HepG2 (cell line): ENCODE measurements around the gene SCN4B. TPM values are rescaled to one million over a fixed set of nuclear protein-coding genes. Genes with fewer than 3 reads are reported as not detected.

Experiments used
- ATAC-seq: fragments of 200-7000 bp; cut with Tn5 transposase; 3 replicates; pipeline ENCODE4 v1.9.1; 2020; ENCODE audit warnings: mild to moderate bottlenecking, moderate library complexity
- BruUV-seq: library from RNA; stranded (reverse); fragments of 400-500 nt; replicated peaks from 2 replicates; lab custom pipeline; 2021; lab: Mats Ljungman, UMichigan
- CTCF ChIA-PET: fragments of 300-600 bp; formaldehyde crosslinking; extraction: SDS; loops from one replicate; lab custom pipeline; 2021; ENCODE audit warnings: low total read pairs, inconsistent platforms, low intra/inter-chr PET ratio; lab: Yijun Ruan, JAX
- POLR2A ChIA-PET: fragments of 350-600 bp; sonication (Branson Sonifier 250); formaldehyde crosslinking; loops from one replicate; lab custom pipeline; 2020; ENCODE audit warnings: antibody characterized with exemption, inconsistent platforms; lab: Yijun Ruan, JAX
- DNase-seq: peaks from one replicate; pipeline ENCODE4 v3.0.0-alpha.2; 2015; ENCODE audit warnings: low spot score
- FAIRE-seq: peaks from 3 replicates; lab custom pipeline; 2011; peaks lifted over from hg19 to GRCh38; lab: Jason Lieb, UNC
- H2AFZ ChIP-seq: one replicate; pipeline ENCODE4 v1.6.1; 2011; ENCODE audit warnings: low read length, inconsistent platforms
- H3K27ac ChIP-seq: fragments of 300-600 bp; 3 replicates; pipeline ENCODE4 v1.8.0; 2011; ENCODE audit warnings: mixed run types, mild to moderate bottlenecking, mixed read lengths, low read length, inconsistent platforms; ENCODE audit not compliant: insufficient read depth; ENCODE audit errors: extremely low read length
- H3K27me3 ChIP-seq, 2 experiments: fragments of 200-600 bp in 1 of 2; 2 replicates in 1 of 2; 3 replicates in 1 of 2; pipeline versions ENCODE4 v1.6.0 to v1.8.0; 2011; ENCODE audit warnings: low read length in 2 of 2, mild to moderate bottlenecking in 2 of 2, moderate library complexity in 2 of 2, inconsistent platforms in 1 of 2; ENCODE audit not compliant: insufficient read depth in 2 of 2, control insufficient read depth in 1 of 2
- H3K36me3 ChIP-seq, 2 experiments: fragments of 200-600 bp in 1 of 2; replicated peaks in 1 of 2; 2 replicates in 1 of 2; 3 replicates in 1 of 2; pipeline versions ENCODE4 v1.5.1 to v1.8.0; 2011; ENCODE audit warnings: low read length in 2 of 2, inconsistent platforms in 1 of 2; ENCODE audit not compliant: insufficient read depth in 2 of 2, control insufficient read depth in 1 of 2
- H3K4me1 ChIP-seq: 2 replicates; pipeline ENCODE4 v1.5.1; 2012; ENCODE audit warnings: low read length, inconsistent platforms; ENCODE audit not compliant: insufficient read depth
- H3K4me2 ChIP-seq: 2 replicates; pipeline ENCODE4 v1.6.0; 2011; ENCODE audit warnings: low read depth, low read length, inconsistent platforms
- H3K4me3 ChIP-seq, 3 experiments: fragments of 200-600 bp in 1 of 3; sonication (generic), shearing (Covaris generic) in 1 of 3; replicated peaks in 1 of 3; 2 replicates each; pipeline ENCODE4 v1.5.1; 2011 to 2016; ENCODE audit warnings: low read length in 3 of 3, inconsistent platforms in 2 of 3, low read depth in 2 of 3, mild to moderate bottlenecking in 2 of 3, control low read depth in 1 of 3, mixed read lengths in 1 of 3; ENCODE audit not compliant: insufficient read depth in 1 of 3
- H3K79me2 ChIP-seq: one replicate; pipeline ENCODE4 v1.6.1; 2011; ENCODE audit warnings: low read length, inconsistent platforms; ENCODE audit not compliant: insufficient read depth
- H3K9ac ChIP-seq: 2 replicates; pipeline ENCODE4 v1.6.0; 2011; ENCODE audit warnings: mild to moderate bottlenecking, low read depth, low read length, inconsistent platforms; ENCODE audit not compliant: insufficient read depth
- H3K9me3 ChIP-seq: 2 replicates; pipeline ENCODE4 v1.5.1; 2012; ENCODE audit warnings: mild to moderate bottlenecking, low read length
- H4K20me1 ChIP-seq: 2 replicates; pipeline ENCODE4 v1.6.0; 2011; ENCODE audit warnings: inconsistent platforms, mild to moderate bottlenecking, low read length, moderate library complexity; ENCODE audit not compliant: insufficient read depth
- HNRNPK ChIP-seq: fragments of 200-400 bp; formaldehyde crosslinking; IDR thresholded peaks from 2 replicates; pipeline ENCODE4 v1.6.1; 2018; ENCODE audit warnings: low read length, low read depth, moderate library complexity, mild to moderate bottlenecking; ENCODE audit not compliant: poor library complexity, severe bottlenecking
- MED8 ChIP-seq: sonication (generic); formaldehyde crosslinking; IDR thresholded peaks from 2 replicates; pipeline ENCODE4 v1.8.1; 2023; ENCODE audit warnings: mild to moderate bottlenecking, missing genetic modification reagents; ENCODE audit not compliant: insufficient replicate concordance
- MXD1 ChIP-seq: sonication (generic); formaldehyde crosslinking; IDR thresholded peaks from 2 replicates; pipeline ENCODE4 v1.4.0; 2020; ENCODE audit warnings: mild to moderate bottlenecking, missing genetic modification reagents
- NRL ChIP-seq: sonication (generic); formaldehyde crosslinking; IDR thresholded peaks from 2 replicates; pipeline ENCODE4 v1.5.0; 2020; ENCODE audit warnings: missing genetic modification reagents, mild to moderate bottlenecking, moderate library complexity, borderline replicate concordance
- TFDP1 ChIP-seq: IDR thresholded peaks from 2 replicates; pipeline ENCODE4 v1.6.1; 2016; ENCODE audit warnings: missing compliant biosample characterization, missing genetic modification reagents, borderline replicate concordance
- ZNF646 ChIP-seq: sonication (generic); formaldehyde crosslinking; IDR thresholded peaks from 2 replicates; pipeline ENCODE4 v1.9.0; 2021; ENCODE audit warnings: mild to moderate bottlenecking, missing genetic modification reagents
- WGBS: methylation state at CpG from one replicate; pipeline ENCODE4 v1.1.6; 2017; ENCODE audit warnings: low lambda C conversion rate; 5-methylcytosine and 5-hydroxymethylcytosine counted together
- in situ Hi-C: cut with HindIII; loops from 2 replicates; pipeline ENCODE4 v1.10.0; 2017; ENCODE audit warnings: low pct_unique_long_range_greater_than_20kb; ENCODE audit not compliant: extremely low pct_ligation_motif_present
- intact Hi-C: fragments of 100-400 bp; cut with micrococcal nuclease; formaldehyde crosslinking; loops from one replicate; pipeline ENCODE4 v1.10.0; 2022; ENCODE audit not compliant: unreplicated experiment
- polyA plus RNA-seq, 8 experiments: library from polyadenylated mRNA; depleted of rRNA in 3 of 8; stranded (reverse) in 7 of 8; unstranded in 1 of 8; fragments of >200 nt; fragmentation: Illumina TruSeq in 4 of 8; extraction: Trizol in 4 of 8; gene quantifications; 2 replicates each; pipeline versions ENCODE4 v1.2.1 to v1.2.3, GENCODE V29; 2011 to 2016; ENCODE audit warnings: low read depth in 4 of 8, missing spikeins in 1 of 8, mixed read lengths in 1 of 8; ENCODE audit not compliant: insufficient read depth in 1 of 8
- total RNA-seq, 5 experiments: library from RNA; depleted of rRNA; stranded (reverse); fragments of >200 nt; fragmentation: Illumina TruSeq; extraction: Trizol; gene quantifications; 2 replicates each; pipeline ENCODE4 v1.2.3, GENCODE V29; 2016; ENCODE audit warnings: low read depth in 1 of 5
- TF ChIP-seq, protein P1 (sequence below): sonication (generic); formaldehyde crosslinking; IDR thresholded peaks from 2 replicates; pipeline ENCODE4 v1.4.0; 2020; ENCODE audit warnings: missing genetic modification reagents

Gene SCN4B
- total and polyA plus RNA-seq, 2 of the 13 experiments (the other 11 are each of a cell fraction or from before 2014, with no cell fraction given): 0.04 to 0.29 TPM

GRCh38 chr11:118175993-118176777 is 23.6 kb upstream of the SCN4B start, which contains the start of gene SCN2B:
SCN2B (minus strand) TSS chr11:118176639; CDS start chr11:118176431, 208 bp downstream.
- Histone ChIP-seq H3K27ac (no peak within 1 kb of the TSS), H3K9ac (no peak within 1 kb of the TSS), H3K4me3 (peak within 1 kb of the TSS in 1 of 3 experiments; percentile 7; a peak in 2 of 6 replicates), H3K4me1 (peaks cover 51% of the 10 kb centered on the region), H2AFZ (no peak within 1 kb of the TSS), H3K9me3 (no peaks in the 10 kb centered on the region), H3K36me3 (no peaks in the 10 kb centered on the region), H3K27me3 (peaks cover 1 to 19% of the 10 kb centered on the region in 2 experiments; a peak in 2 of 5 replicates), H3K4me2 (peak within 1 kb of the TSS; percentile 62), H4K20me1 (no peaks in the 10 kb centered on the region), H3K79me2 (no peaks in the 10 kb centered on the region)
- ChIA-PET POLR2A (no interaction called here), CTCF (no interaction called here)
- no peak for DNase-seq
- ATAC-seq: no peak
- intact Hi-C loops: no loop called here
- no peak for FAIRE-seq
- WGBS: 51% methylated on average over 14 of the region's 14 CpGs
- no TSS peak for BruUV-seq
- in situ Hi-C loops: no loop called here
- TF ChIP-seq MED8 (CRISPR knock-in tag) (no peak), NRL (CRISPR knock-in tag) (no peak), MXD1 (CRISPR knock-in tag) (no peak), TFDP1 (CRISPR knock-in tag) (no peak), HNRNPK (peak; percentile 22), ZNF646 (no peak)
- TF ChIP-seq, protein P1, sequence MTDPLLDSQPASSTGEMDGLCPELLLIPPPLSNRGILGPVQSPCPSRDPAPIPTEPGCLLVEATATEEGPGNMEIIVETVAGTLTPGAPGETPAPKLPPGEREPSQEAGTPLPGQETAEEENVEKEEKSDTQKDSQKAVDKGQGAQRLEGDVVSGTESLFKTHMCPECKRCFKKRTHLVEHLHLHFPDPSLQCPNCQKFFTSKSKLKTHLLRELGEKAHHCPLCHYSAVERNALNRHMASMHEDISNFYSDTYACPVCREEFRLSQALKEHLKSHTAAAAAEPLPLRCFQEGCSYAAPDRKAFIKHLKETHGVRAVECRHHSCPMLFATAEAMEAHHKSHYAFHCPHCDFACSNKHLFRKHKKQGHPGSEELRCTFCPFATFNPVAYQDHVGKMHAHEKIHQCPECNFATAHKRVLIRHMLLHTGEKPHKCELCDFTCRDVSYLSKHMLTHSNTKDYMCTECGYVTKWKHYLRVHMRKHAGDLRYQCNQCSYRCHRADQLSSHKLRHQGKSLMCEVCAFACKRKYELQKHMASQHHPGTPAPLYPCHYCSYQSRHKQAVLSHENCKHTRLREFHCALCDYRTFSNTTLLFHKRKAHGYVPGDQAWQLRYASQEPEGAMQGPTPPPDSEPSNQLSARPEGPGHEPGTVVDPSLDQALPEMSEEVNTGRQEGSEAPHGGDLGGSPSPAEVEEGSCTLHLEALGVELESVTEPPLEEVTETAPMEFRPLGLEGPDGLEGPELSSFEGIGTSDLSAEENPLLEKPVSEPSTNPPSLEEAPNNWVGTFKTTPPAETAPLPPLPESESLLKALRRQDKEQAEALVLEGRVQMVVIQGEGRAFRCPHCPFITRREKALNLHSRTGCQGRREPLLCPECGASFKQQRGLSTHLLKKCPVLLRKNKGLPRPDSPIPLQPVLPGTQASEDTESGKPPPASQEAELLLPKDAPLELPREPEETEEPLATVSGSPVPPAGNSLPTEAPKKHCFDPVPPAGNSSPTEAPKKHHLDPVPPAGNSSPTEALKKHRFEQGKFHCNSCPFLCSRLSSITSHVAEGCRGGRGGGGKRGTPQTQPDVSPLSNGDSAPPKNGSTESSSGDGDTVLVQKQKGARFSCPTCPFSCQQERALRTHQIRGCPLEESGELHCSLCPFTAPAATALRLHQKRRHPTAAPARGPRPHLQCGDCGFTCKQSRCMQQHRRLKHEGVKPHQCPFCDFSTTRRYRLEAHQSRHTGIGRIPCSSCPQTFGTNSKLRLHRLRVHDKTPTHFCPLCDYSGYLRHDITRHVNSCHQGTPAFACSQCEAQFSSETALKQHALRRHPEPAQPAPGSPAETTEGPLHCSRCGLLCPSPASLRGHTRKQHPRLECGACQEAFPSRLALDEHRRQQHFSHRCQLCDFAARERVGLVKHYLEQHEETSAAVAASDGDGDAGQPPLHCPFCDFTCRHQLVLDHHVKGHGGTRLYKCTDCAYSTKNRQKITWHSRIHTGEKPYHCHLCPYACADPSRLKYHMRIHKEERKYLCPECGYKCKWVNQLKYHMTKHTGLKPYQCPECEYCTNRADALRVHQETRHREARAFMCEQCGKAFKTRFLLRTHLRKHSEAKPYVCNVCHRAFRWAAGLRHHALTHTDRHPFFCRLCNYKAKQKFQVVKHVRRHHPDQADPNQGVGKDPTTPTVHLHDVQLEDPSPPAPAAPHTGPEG (CRISPR knock-in tag): peak; percentile 100
